ENCODE data around the gene IQGAP1.

- no peak for TF ChIP-seq MAFK (IDR thresholded peaks at IDR 0.05; ENCODE audit: partially characterized antibody)
- TF ChIP-seq EP300 (IDR thresholded peaks at IDR 0.05): no peak
- no peak for TF ChIP-seq CTCF (IDR thresholded peaks at IDR 0.05)
- TF ChIP-seq MAX (IDR thresholded peaks at IDR 0.05): peak; percentile 60
- TF ChIP-seq POLR2A (IDR thresholded peaks at IDR 0.05; ENCODE audit: low read length): peak; percentile 94
- no peak for TF ChIP-seq USF2 (IDR thresholded peaks at IDR 0.05)
- no peak for TF ChIP-seq HOXA7 (CRISPR knock-in tag; IDR thresholded peaks at IDR 0.05)
- TF ChIP-seq CHD4 (IDR thresholded peaks at IDR 0.05; ENCODE audit: borderline replicate concordance): no peak
- no peak for TF ChIP-seq ESRRA (IDR thresholded peaks at IDR 0.05; ENCODE audit: borderline replicate concordance, low read length)
- no peak for TF ChIP-seq RFX5 (IDR thresholded peaks at IDR 0.05)
- TF ChIP-seq PHF8 (IDR thresholded peaks at IDR 0.05; ENCODE audit: borderline replicate concordance, low read depth): peak; percentile 72; the same call in 1 of the 2 replicates
Measured at GRCh38 chr15:90387534-90388461, at the start of gene IQGAP1.

Data from A549 (cell line).